ENCODE data around the gene AHCYL1. TPM values are rescaled to one million over a fixed set of nuclear protein-coding genes. Genes with fewer than 3 reads are reported as not detected.

Gene AHCYL1
- total RNA-seq, 1 experiment from 2014 or later: 62.6 TPM

DNA sequence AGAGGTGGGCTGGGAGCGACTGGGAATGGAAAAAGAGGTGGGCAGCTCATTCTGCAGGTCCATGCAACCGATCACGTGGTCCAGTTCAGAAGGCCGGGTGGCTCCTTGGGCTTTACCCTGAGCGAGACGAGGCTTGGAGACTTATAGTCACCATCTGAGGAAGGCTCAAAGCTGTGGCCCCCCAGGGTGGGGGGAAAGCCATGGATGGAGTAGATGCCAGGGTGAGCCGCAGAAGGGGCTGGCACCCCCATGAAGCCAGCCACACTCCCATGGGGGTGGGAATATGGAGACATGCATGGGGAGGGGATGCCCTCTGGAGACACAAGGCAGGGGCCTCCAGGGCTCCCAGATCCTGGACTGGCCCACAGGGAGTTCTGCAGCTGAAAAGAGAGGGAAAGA lies 76.1 kb downstream of the AHCYL1 start:
- no peak for DNase-seq (ENCODE audit: low spot score)

DNA sequence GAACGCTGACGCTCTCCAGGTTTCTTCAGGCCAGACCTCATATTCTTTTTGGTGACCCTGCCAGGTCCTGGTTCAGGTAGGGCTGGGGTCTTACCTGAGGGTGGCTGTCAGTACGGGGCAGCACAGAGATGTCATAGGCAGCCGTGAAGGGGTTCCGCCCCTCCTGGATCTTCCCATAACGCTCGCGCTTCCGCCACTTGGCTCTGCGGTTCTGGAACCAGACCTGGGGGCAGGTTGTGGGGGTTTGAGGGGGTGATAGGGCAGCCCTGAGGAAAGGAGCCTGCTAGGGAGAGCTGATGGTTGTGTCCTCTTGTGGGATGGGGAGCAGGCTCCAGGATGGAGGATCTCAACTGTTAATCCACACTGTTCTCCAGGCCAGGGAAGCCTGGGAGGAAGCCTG lies 76.8 kb downstream of the AHCYL1 start:
- no peak for DNase-seq (ENCODE audit: low spot score)

DNA sequence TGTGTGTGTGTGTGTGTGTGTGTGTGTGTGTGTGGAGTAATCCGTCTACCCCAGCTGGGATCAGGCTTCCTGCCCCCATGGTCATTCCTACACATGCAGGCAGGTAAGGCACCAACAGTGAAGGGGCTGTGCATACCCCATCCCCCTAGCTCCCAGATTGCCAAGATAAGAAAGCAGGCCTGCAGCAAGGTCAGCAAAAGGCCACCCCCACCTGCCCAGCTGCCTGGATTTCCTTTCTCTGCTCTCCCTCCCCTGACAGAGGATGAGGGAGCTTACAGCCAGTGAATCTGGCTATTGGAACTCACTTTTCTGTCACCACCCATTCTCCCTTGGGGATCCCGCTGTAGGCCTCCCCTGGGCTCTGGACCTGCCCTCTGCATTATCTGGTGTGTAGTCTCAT lies 78.0 kb downstream of the AHCYL1 start:
- DNase-seq (ENCODE audit: low spot score): no peak

DNA sequence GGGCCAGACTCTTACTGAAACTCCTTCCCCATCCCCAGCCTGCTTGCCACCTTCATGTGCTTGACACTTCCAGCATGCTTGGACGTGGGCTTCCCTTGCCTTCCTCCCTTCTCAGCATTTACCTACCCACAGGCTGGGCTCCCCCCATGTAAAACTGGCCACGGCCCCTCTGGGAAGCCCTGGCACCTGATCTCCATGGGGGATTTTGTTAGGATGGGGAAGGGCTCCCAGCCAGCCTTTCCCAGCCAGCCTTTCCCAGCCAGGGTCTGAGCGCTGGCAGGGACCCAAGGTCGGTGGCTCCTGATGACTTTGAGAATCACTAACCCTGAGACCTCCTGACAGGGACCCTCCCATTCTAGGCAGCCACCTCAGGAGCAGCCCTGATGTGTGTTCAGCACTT lies 79.2 kb downstream of the AHCYL1 start:
- no peak for DNase-seq (ENCODE audit: low spot score)

DNA sequence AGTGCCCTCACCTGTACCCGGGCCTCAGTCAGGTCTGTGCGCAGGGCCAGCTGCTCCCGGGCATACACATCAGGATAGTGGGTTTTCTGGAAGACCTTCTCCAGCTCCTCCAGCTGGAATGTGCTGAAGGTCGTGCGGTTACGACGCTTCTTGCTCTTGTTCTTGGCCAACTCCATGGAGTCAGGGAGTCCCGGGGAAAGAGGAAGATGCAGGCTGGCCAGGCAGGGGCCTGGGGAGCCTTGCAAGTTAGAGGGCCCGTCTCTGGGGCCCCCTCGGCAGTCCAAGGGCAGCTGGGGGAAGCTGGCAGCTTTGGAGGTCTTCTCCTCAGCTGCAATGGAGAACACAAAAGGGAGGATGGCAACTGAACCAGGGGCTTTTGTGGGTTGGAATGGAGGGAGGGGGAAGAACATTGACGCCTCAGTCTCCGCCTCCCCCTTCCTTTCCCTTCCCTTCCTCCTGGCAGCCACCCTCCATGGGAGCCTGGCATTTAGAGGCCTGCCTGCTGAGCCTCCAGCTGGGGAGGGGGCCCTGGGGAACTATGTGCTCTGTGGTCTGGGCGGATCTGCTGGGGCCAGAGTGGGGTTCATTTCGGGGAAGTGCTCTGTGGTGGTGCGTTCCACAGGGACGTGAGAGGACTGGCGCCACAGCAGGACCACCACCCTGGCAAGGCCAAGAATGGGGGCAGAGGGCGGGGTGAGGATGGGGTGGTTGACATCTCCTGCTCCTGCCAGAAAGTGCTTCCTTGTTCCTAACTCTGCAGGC lies 80.2 kb downstream of the AHCYL1 start:
- no peak for DNase-seq (ENCODE audit: low spot score)

DNA sequence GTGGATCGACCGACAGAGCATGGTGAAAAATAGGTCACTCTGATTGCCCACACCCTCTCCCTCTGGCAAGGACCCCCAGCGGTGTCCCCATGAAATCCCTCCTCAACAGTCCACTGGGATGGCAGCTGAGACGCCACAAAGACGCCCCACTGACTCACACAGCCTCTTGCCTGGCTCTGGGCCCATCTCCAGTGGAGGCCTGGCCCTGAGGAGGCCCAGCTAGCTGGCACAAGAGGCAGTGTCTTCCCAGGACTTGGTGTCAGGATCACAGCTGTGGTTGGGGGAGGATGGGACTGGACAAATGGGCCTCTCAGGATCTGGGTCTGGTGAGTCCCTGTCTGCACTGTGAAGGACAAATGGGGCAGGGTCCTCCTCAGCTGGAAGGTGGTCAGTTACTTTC lies 81.3 kb downstream of the AHCYL1 start:
- no peak for DNase-seq (ENCODE audit: low spot score)

DNA sequence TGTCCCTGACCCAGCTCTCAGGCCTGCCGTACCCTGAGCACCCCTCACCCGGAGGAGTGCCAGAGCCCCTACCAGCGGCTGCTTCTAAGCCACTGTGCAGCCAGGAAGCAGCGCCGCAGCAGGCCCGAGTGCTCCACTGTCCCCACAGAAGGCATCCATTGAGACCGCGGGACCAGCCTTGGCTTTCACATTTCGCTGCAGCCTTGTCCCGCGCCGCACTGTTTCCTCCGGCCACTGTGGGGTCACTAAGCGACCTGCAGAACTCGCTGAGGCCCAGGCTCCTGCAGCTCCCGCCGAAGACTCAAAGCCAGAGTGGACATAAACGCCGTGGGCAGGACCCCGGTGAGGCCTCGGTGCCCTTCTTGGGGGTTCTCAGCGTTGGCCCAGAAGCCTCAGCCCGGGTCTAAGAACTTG lies 82.9 kb downstream of the AHCYL1 start:
- DNase-seq (ENCODE audit: low spot score): no peak

DNA sequence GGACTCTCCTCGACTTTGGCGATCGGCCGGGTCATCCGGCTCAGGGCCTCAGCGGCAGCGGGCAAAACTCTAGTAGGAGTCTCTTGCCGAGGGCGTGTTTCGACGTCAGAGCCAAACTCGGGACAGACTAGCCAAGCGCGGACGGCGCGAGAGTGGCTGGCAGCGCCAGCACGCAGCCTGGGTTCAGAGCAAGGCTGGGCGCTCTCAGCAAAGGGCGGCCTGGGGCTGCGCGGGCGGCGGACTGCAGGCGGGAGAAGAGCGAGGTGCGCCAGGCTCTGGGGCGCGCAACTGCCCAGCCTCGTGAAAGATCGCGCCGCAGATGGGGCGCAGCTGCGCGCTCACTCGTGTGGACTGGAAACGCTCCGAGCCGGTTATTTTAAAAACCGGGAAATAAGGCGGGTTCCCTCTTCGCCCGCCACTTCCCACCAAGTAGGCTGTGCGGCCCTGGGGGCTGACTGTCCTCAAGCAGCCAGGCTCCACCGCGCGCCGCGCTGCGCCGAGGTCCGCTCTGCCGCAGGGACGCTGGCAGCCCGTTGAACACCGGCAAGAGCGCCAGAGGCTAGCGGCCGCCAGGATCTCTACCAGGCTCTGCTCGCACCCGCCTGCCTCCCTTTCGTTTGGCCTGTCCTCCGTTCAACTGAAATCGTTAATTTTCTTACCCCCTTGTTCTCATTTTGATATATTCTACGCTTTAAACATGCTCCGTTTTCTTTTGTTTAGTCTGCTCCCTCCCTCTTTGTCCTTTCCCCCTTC lies 83.5 kb downstream of the AHCYL1 start:
- no peak for DNase-seq (ENCODE audit: low spot score)

DNA sequence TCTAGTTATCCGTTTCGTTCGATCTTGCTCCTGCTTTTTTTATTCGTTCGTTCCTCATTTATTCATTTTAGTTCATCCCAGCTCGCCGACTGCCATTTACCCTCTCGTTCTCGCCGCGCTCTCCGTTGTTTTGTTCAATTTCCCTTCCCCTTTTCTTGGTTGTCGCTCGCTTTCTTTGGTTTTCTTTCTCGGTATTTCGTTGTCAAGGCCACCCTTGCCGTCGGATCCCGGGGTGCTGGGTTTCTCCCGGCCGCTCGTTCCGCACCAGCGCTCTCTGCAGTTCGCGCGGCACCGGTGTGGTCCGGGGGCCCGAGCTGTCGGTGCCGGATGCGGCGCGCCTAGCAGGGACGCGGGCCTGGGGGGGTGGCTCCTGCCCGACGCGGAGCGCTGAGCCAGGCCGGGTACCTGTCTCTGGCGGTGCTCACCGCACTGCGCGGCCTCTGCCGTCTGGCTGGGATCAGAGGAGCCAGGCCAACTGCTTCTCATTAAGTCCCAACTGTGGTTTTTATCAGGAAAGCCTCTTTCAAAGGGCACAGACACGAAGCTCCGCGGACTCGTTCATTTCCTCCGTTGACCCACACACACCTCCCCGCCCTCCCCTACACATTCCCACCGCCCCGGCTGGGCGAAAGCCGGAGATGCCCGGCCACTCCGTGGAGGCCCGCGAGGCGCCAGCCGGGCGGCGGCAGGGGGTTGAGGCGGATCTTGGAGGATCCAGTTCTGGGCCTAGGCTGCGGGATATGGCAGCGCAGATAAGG lies 84.3 kb downstream of the AHCYL1 start:
- DNase-seq (ENCODE audit: low spot score): no peak

DNA sequence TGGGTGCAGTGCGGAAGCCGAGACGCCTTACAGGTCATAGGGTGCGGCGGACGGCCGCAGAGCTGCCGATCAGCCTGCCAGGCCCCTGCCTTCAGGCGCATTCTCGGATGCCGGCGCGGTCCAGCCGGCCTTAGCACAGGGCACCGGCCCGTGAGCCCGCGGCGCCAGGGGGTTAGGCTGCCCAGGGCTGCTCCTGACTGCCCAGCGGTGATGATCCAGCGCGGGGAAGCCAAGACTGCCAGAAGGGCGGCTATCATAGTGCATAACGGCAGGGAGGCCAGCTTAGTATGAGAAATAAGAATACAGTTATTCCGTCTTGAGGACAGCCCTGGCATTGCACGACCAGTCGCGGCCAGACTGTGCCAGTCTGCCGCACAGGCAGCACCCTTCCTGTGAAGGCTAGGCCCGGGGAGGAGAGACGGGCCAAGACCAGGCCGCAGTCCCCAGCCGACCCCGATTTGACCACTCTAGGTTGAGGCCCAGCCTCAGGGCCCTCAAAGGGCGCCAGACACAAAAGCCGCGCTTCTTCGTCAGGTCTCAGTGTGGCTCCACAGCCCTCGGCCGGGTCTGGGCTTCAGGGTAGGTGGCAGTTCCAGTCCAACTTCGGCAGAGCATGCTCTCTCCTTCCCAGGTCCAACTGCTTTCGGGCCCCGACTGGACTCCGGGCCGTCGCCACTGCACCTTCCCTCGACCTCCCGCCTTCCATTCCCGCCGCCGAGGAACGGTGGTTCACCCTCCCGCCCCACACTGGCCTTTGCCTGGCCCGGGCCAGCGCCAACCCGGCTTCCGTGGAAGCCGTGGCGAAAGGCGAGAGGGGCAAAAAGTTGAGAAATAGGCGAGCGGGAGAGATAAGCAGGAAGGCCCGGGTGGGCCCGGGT lies 85.1 kb downstream of the AHCYL1 start:
- no peak for DNase-seq (ENCODE audit: low spot score)

DNA sequence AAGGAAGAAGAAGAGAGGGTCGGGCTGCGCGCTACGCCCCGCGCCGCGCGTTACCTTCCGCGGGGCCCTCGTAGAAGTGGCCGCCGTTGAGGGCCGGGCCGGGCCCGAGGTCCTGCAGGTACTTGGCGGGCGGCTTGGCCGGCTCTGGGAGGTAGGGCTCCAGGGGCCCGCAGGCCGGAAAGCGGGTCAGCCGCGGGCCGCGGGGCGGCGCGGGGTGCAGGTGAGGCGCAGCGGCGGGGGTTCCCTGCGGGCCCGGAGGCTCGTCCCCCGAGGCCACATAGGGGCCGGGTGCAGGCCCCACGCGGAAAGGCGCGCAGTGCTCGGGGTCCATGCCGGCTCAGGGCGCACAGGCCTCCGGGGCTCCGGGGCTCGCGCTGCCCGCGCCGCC lies 85.7 kb downstream of the AHCYL1 start:
- no peak for DNase-seq (ENCODE audit: low spot score)

DNA sequence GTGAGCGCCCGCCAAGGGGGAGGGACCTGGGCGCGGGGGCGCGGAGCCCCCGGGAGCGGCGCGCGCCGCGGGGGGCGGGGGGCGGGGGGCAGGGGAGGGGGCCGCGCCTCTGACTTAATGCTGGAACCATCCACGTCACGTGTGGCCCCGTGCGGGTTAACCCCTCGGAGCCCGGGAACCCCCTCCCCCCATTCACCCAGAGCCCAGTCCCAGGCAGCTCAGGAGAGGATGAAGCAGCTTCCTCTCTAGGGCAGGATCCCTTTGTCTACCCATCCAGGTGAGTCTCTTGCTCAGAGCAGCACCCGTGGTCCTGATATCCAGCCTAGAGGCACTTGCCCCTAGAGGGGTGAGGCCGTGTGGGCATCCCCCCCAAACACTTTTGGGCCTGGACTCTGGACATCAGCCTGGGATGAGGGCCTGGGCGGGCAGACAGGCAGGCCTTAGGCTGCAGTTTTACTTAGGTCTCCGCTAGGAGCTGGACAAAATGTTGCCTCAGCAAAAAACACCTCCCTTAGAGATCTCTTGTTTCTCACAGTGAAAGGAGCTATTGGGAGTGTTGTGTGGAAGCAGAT lies 86.2 kb downstream of the AHCYL1 start, which contains the start of gene ALX3:
TSS of gene ALX3 (minus strand) at position 2 of the 572 bp plus-strand sequence. CDS start 60 bp downstream, outside the sequence.
- DNase-seq (ENCODE audit: low spot score): no peak

Other genes starting within 250 kb of the AHCYL1 start
- 228 and 275 TPM in 2 replicates for gene GSTM3, start 243.7 kb upstream of the AHCYL1 start, total RNA-seq (2014; rRNA removed; shearing (Covaris generic))
- gene EPS8L3, start 220.8 kb upstream of the AHCYL1 start, total RNA-seq (2014; rRNA removed; shearing (Covaris generic)): not detected in 2 replicates
- 15.8 and 18.9 TPM in 2 replicates for gene CSF1, start 73.9 kb upstream of the AHCYL1 start, total RNA-seq (2014; rRNA removed; shearing (Covaris generic))
- 16.9 and 17.7 TPM in 2 replicates for gene STRIP1, start 49.9 kb downstream of the AHCYL1 start, total RNA-seq (2014; rRNA removed; shearing (Covaris generic))
- not detected in 2 replicates for gene ALX3, start 85.9 kb downstream of the AHCYL1 start, total RNA-seq (2014; rRNA removed; shearing (Covaris generic))
- gene UBL4B, start 127.7 kb downstream of the AHCYL1 start, total RNA-seq (2014; rRNA removed; shearing (Covaris generic)): not detected in 2 replicates
- gene SLC6A17, start 165.7 kb downstream of the AHCYL1 start, total RNA-seq (2014; rRNA removed; shearing (Covaris generic)): 0.17 and 0.21 TPM in 2 replicates
- gene KCNC4, start 225.5 kb downstream of the AHCYL1 start, total RNA-seq (2014; rRNA removed; shearing (Covaris generic)): 0.12 and 0.72 TPM in 2 replicates